ENCODE measurements around the gene NFIX.

The NFIX gene

GRCh38 chr19:13006431-13007281 lies 11.4 kb downstream of the NFIX start:
- DNase-seq (ENCODE audit: extremely low read depth in 1 of 2, low read depth in 1 of 2) = no peak

GRCh38 chr19:13007292-13008045 lies 12.2 kb downstream of the NFIX start:
- DNase-seq (ENCODE audit: extremely low read depth in 1 of 2, low read depth in 1 of 2) = no peak

- DNase-seq (ENCODE audit: extremely low read depth in 1 of 2, low read depth in 1 of 2) = no peak
These were observed 13.9 kb downstream of the NFIX start for GRCh38 chr19:13008926-13009787.

GRCh38 chr19:13010038-13010991 lies 15.0 kb downstream of the NFIX start:
- DNase-seq (ENCODE audit: extremely low read depth in 1 of 2, low read depth in 1 of 2) = no peak

GRCh38 chr19:13010992-13011652 lies 15.8 kb downstream of the NFIX start:
- no peak for DNase-seq (ENCODE audit: extremely low read depth in 1 of 2, low read depth in 1 of 2)

- DNase-seq (ENCODE audit: extremely low read depth in 1 of 2, low read depth in 1 of 2) = no peak
These were observed 16.5 kb downstream of the NFIX start for GRCh38 chr19:13011653-13012389.

- DNase-seq (ENCODE audit: extremely low read depth in 1 of 2, low read depth in 1 of 2) = no peak
These were observed 17.1 kb downstream of the NFIX start for GRCh38 chr19:13012390-13012689.

GRCh38 chr19:13012690-13013608 lies 17.7 kb downstream of the NFIX start:
- DNase-seq (ENCODE audit: extremely low read depth in 1 of 2, low read depth in 1 of 2) = no peak

- no peak for DNase-seq (ENCODE audit: extremely low read depth in 1 of 2, low read depth in 1 of 2)
These were observed 18.4 kb downstream of the NFIX start for GRCh38 chr19:13013649-13014048.

- DNase-seq (ENCODE audit: extremely low read depth in 1 of 2, low read depth in 1 of 2) = no peak
These were observed 19.0 kb downstream of the NFIX start for GRCh38 chr19:13014101-13014920.

- no peak for DNase-seq (ENCODE audit: extremely low read depth in 1 of 2, low read depth in 1 of 2)
These were observed 19.6 kb downstream of the NFIX start for GRCh38 chr19:13014921-13015280.

- no peak for DNase-seq (ENCODE audit: extremely low read depth in 1 of 2, low read depth in 1 of 2)
These were observed 20.3 kb downstream of the NFIX start for GRCh38 chr19:13015361-13016223.

- DNase-seq (ENCODE audit: extremely low read depth in 1 of 2, low read depth in 1 of 2) = no peak
These were observed 21.0 kb downstream of the NFIX start for GRCh38 chr19:13016245-13016627.

GRCh38 chr19:13016628-13017305 lies 21.5 kb downstream of the NFIX start:
- DNase-seq (ENCODE audit: extremely low read depth in 1 of 2, low read depth in 1 of 2) = no peak

GRCh38 chr19:13017306-13018034 lies 22.2 kb downstream of the NFIX start:
- no peak for DNase-seq (ENCODE audit: extremely low read depth in 1 of 2, low read depth in 1 of 2)
